Measurements from ENCODE around the gene SIRPB2. TPM values are rescaled to one million over a fixed set of nuclear protein-coding genes. Genes with fewer than 3 reads are reported as not detected.

Gene SIRPB2
- total RNA-seq, 4 donors from 2014 or later: 3.9 to 28.5 (median 10.5) TPM

GRCh38 chr20:1446536-1446935 is 44.7 kb downstream of the SIRPB2 start:
- Histone ChIP-seq H3K27me3 (no peaks in the 10 kb centered on the region), H3K27ac (no peak overlapping the region), H3K4me3 (no peak overlapping the region), H3K36me3 (peaks cover 27 to 100% (median 41%) of the 10 kb centered on the region in 3 donors), H3K4me1 (no peaks in the 10 kb centered on the region), H3K9me3 (peaks cover 0 to 11% (median 3%) of the 10 kb centered on the region in 4 donors)
- no peak for DNase-seq (ENCODE audit: low spot score in 2 of 2)
- WGBS, 2 donors: 92 to 100% methylated on average over 1 of the region's 1 CpG
- TF ChIP-seq EP300 (IDR thresholded peaks at IDR 0.05): no peak
- no peak for TF ChIP-seq POLR2A (IDR thresholded peaks at IDR 0.05)
- TF ChIP-seq, protein P1, sequence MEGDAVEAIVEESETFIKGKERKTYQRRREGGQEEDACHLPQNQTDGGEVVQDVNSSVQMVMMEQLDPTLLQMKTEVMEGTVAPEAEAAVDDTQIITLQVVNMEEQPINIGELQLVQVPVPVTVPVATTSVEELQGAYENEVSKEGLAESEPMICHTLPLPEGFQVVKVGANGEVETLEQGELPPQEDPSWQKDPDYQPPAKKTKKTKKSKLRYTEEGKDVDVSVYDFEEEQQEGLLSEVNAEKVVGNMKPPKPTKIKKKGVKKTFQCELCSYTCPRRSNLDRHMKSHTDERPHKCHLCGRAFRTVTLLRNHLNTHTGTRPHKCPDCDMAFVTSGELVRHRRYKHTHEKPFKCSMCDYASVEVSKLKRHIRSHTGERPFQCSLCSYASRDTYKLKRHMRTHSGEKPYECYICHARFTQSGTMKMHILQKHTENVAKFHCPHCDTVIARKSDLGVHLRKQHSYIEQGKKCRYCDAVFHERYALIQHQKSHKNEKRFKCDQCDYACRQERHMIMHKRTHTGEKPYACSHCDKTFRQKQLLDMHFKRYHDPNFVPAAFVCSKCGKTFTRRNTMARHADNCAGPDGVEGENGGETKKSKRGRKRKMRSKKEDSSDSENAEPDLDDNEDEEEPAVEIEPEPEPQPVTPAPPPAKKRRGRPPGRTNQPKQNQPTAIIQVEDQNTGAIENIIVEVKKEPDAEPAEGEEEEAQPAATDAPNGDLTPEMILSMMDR (IDR thresholded peaks at IDR 0.05): no peak

- Histone ChIP-seq H3K4me1 (no peaks in the 10 kb centered on the region), H3K4me3 (no peak overlapping the region), H3K9me3 (no peaks in the 10 kb centered on the region), H3K36me3 (peaks cover 13 to 86% (median 29%) of the 10 kb centered on the region in 3 donors), H3K27me3 (no peaks in the 10 kb centered on the region), H3K27ac (no peak overlapping the region)
- 57 to 67% methylated on average over 5 of the region's 5 CpGs for WGBS, 2 donors
- TF ChIP-seq EP300 (IDR thresholded peaks at IDR 0.05) (no peak), POLR2A (IDR thresholded peaks at IDR 0.05) (no peak)
- TF ChIP-seq, protein P1 (IDR thresholded peaks at IDR 0.05): no peak
- no peak for DNase-seq (ENCODE audit: low spot score in 2 of 2)
Observed at GRCh38 chr20:1443085-1443484, 48.1 kb downstream of the SIRPB2 start.

- Histone ChIP-seq H3K9me3 (no peaks in the 10 kb centered on the region), H3K27ac (no peak overlapping the region), H3K36me3 (peaks cover 11 to 78% (median 29%) of the 10 kb centered on the region in 3 donors), H3K27me3 (no peaks in the 10 kb centered on the region), H3K4me3 (no peak overlapping the region), H3K4me1 (no peaks in the 10 kb centered on the region)
- 89% methylated on average over 2 of the region's 2 CpGs for WGBS, 2 donors
- DNase-seq (ENCODE audit: low spot score in 2 of 2): no peak
- TF ChIP-seq EP300 (IDR thresholded peaks at IDR 0.05): no peak
- TF ChIP-seq, protein P1 (IDR thresholded peaks at IDR 0.05): no peak
- no peak for TF ChIP-seq POLR2A (IDR thresholded peaks at IDR 0.05)
Observed at GRCh38 chr20:1442304-1442703, 48.9 kb downstream of the SIRPB2 start.

DNA sequence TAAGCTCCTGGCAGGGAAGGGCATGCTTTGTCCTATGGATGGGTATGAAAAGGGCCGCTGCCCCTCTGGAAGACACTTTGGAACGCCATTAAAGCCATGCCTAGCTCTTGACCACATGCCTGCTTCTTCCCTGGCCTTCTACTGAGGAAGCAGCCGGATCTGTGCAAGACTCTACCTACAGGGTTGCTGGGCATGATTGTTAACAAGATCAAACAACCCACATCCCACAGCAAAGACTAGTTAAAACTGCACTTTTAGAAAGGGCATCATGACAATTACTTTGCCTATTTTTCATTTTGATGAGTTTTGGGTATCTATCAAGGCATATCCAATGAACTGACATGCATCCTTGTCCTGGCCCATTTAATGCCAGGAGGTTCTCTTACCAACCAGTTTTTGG is 50.1 kb downstream of the SIRPB2 start:
- H3K27me3 ChIP-seq: no peaks in the 10 kb centered on the region
- no peak overlapping the region for H3K4me3 ChIP-seq
- peaks cover 10 to 66% (median 29%) of the 10 kb centered on the region in 3 donors for H3K36me3 ChIP-seq
- H3K27ac ChIP-seq: no peak overlapping the region
- no peak for DNase-seq (ENCODE audit: low spot score in 2 of 2)
- WGBS, 2 donors: 79 to 92% methylated on average over 3 of the region's 3 CpGs
- H3K9me3 ChIP-seq: no peaks in the 10 kb centered on the region
- no peaks in the 10 kb centered on the region for H3K4me1 ChIP-seq
- TF ChIP-seq EP300 (IDR thresholded peaks at IDR 0.05) (no peak), POLR2A (IDR thresholded peaks at IDR 0.05) (no peak)
- TF ChIP-seq, protein P1 (IDR thresholded peaks at IDR 0.05): no peak

GRCh38 chr20:1440024-1440423 is 51.2 kb downstream of the SIRPB2 start:
- Histone ChIP-seq H3K4me1 (no peaks in the 10 kb centered on the region), H3K36me3 (peaks cover 5 to 55% (median 18%) of the 10 kb centered on the region in 3 donors), H3K27ac (no peak overlapping the region), H3K4me3 (no peak overlapping the region), H3K9me3 (no peaks in the 10 kb centered on the region), H3K27me3 (no peaks in the 10 kb centered on the region)
- TF ChIP-seq EP300 (IDR thresholded peaks at IDR 0.05) (no peak), POLR2A (IDR thresholded peaks at IDR 0.05) (no peak)
- TF ChIP-seq, protein P1 (IDR thresholded peaks at IDR 0.05): no peak
- DNase-seq (ENCODE audit: low spot score in 2 of 2): no peak
- 70 to 83% methylated on average over 4 to 6 of the region's 6 CpGs for WGBS, 2 donors

Measured in tibial nerve (tissue), 4 donors.